ENCODE data around the gene TTC31.
"Not testable (repeated sequence)": the region's sequence is repeated elsewhere in the genome, so short reads cannot be mapped to it uniquely, and the experiment has no call there.

TTC31 gene

DNA sequence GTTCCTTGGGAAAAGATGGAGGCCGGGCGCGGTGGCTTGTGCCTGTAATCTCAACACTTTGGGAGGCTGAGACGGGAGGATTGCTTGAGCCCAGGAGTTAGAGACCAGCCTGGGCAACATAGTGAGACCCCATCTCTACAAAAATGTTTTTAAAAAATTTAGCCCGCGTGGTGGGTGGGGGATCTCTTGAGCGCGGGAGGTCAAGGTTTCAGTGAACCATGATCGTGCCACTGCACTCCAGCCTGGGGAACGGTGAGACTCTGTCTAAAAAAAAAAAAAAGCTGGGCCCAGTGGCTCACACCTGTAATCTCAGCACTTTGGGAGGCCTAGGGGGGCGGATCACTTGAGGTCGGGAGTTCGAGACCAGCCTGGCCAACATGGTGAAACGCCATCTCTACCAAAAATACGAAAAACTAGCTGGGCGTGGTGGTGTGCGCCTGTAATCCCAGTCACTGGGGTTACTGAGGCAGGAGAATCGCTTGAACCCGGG, 839 bp downstream of the TTC31 start:
- POLR2A ChIA-PET = interaction anchor here (1.0 to 2.2 kb wide), 2 partner anchors 46 to 48 kb away, joined by 3 to 15 read pairs; partner anchors contain the start of genes AUP1 and HTRA2
- DNase-seq; H3K27me3 ChIP-seq (replicated peaks in 2 of 5; ENCODE audit: control insufficient read depth in 4 of 5, insufficient read depth in 5 of 5, low read length in 4 of 5); H3K9me3 ChIP-seq (ENCODE audit: control extremely low read depth in 1 of 5, control insufficient read depth in 4 of 5, insufficient read depth in 2 of 5, low read depth in 1 of 5, low read length in 4 of 5): not testable (repeated sequence)
- Histone ChIP-seq H3K27ac (ENCODE audit: insufficient read depth in 1 of 2, low read depth in 1 of 2, low read length in 2 of 2, poor library complexity in 1 of 2, severe bottlenecking in 2 of 2) (peak overlapping the region in 1 of 2 experiments; percentile 81), H3K36me3 (ENCODE audit: control insufficient read depth in 4 of 4, insufficient read depth in 4 of 4, low read length in 3 of 4) (peaks cover 4 to 29% (median 16%) of the 10 kb centered on the region in 4 experiments), H3K4me1 (ENCODE audit: control extremely low read depth in 1 of 4, control insufficient read depth in 4 of 4, insufficient read depth in 4 of 4, low read length in 3 of 4) (peaks cover 4 to 27% (median 23%) of the 10 kb centered on the region in 4 experiments), H3K4me3 (ENCODE audit: control insufficient read depth in 1 of 7, extremely low read depth in 1 of 7, insufficient read depth in 4 of 7, low read depth in 2 of 7, low read length in 6 of 7) (peak overlapping the region; percentile 88 to 100 (median 94))
- CTCF ChIA-PET = interaction anchor here (0.6 to 7.6 kb wide), 18 partner anchors 9 to 107 kb away, joined by 3 to 75 read pairs (median 6); partner anchors contain the start of genes INO80B, MRPL53, TLX2 and WBP1
- WGBS (ENCODE audit: insufficient coverage) = 84% methylated on average over 15 of the region's 19 CpGs

DNA sequence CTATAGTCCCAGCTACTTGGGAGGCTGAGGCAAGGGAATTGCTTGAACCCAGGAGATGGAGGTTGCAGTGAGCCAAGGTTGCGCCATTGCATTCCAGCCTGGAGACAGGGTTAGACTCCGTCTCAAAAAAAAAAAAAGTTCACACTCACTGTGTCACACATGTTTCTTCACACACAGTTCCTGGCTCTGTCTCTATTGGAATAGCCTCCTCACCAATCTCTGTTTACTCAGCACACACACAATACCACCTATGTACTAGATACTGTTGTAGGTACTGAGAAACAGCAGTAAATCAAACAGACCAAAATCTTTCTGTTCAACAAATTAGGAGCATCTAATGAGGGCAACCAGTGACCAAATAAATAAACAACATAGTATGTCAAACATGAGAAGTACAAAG, 3.3 kb downstream of the TTC31 start:
- Histone ChIP-seq H3K9me3 (ENCODE audit: control extremely low read depth in 1 of 5, control insufficient read depth in 4 of 5, insufficient read depth in 2 of 5, low read depth in 1 of 5, low read length in 4 of 5) (no peaks in the 10 kb centered on the region), H3K4me1 (ENCODE audit: control extremely low read depth in 1 of 4, control insufficient read depth in 4 of 4, insufficient read depth in 4 of 4, low read length in 3 of 4) (peaks cover 4 to 20% (median 19%) of the 10 kb centered on the region in 4 experiments), H3K36me3 (ENCODE audit: control insufficient read depth in 4 of 4, insufficient read depth in 4 of 4, low read length in 3 of 4) (peaks cover 9 to 46% (median 23%) of the 10 kb centered on the region in 4 experiments), H3K4me3 (ENCODE audit: control insufficient read depth in 1 of 7, extremely low read depth in 1 of 7, insufficient read depth in 4 of 7, low read depth in 2 of 7, low read length in 6 of 7) (no peak overlapping the region), H3K27me3 (replicated peaks in 2 of 5; ENCODE audit: control insufficient read depth in 4 of 5, insufficient read depth in 5 of 5, low read length in 4 of 5) (no peaks in the 10 kb centered on the region), H3K27ac (ENCODE audit: insufficient read depth in 1 of 2, low read depth in 1 of 2, low read length in 2 of 2, poor library complexity in 1 of 2, severe bottlenecking in 2 of 2) (no peak overlapping the region)
- POLR2A ChIA-PET = no interaction called here
- CTCF ChIA-PET = interaction anchor here (1.0 to 7.6 kb wide), 3 partner anchors 46 to 101 kb away, joined by 5 to 75 read pairs (median 53); no protein-coding TSS in a partner anchor
- no peak for DNase-seq
- WGBS (ENCODE audit: insufficient coverage) = 100% methylated on average over 1 of the region's 2 CpGs

DNA sequence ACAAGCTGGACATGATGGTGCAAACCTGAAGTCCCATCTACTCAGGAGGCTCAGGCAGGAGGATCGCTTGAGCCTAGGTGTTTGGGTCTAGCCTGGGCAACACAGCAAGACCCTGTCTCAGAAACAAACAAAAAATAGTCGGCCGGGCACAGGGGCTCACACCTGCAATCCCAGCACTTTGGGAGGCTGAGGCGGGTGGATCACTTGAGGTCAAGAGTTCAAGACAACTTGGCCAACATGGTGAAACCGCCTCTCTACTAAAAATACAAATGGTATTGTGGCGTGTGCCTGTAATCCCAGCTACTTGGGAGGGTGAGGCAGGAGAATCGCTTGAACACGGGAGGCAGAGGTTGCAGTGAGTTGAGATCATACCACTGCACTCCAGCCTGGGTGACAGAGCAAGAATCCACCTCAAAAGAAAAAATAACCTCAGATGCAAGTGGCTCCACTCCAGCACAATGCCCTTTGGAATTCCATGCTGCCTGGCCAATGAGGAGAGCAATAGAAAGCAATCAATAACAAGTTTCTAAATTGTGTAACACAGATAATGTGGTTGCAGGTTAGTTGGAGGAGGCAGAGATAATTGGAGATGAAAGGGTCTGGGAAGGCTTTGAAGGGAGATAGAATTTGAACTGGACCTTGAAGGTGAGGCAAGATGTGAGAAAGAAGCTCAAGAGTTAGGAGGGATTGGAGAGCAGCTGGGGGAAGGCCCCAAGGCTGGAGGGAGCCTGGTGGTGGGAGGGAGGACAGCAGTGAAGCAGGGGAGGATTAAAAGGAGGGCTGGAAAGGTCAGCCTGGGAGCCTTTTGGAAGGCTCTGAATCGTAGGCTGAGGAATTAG, 6.0 kb downstream of the TTC31 start:
- 100% methylated on average over 9 of the region's 9 CpGs for WGBS (ENCODE audit: insufficient coverage)
- Histone ChIP-seq H3K4me1 (ENCODE audit: control extremely low read depth in 1 of 4, control insufficient read depth in 4 of 4, insufficient read depth in 4 of 4, low read length in 3 of 4) (peaks cover 0 to under 1% (median 0%) of the 10 kb centered on the region in 4 experiments), H3K36me3 (ENCODE audit: control insufficient read depth in 4 of 4, insufficient read depth in 4 of 4, low read length in 3 of 4) (peaks cover 9 to 73% (median 36%) of the 10 kb centered on the region in 4 experiments), H3K9me3 (ENCODE audit: control extremely low read depth in 1 of 5, control insufficient read depth in 4 of 5, insufficient read depth in 2 of 5, low read depth in 1 of 5, low read length in 4 of 5) (no peaks in the 10 kb centered on the region), H3K27me3 (replicated peaks in 2 of 5; ENCODE audit: control insufficient read depth in 4 of 5, insufficient read depth in 5 of 5, low read length in 4 of 5) (no peaks in the 10 kb centered on the region), H3K4me3 (ENCODE audit: control insufficient read depth in 1 of 7, extremely low read depth in 1 of 7, insufficient read depth in 4 of 7, low read depth in 2 of 7, low read length in 6 of 7) (no peak overlapping the region), H3K27ac (ENCODE audit: insufficient read depth in 1 of 2, low read depth in 1 of 2, low read length in 2 of 2, poor library complexity in 1 of 2, severe bottlenecking in 2 of 2) (no peak overlapping the region)
- CTCF ChIA-PET = interaction anchor here (0.5 to 3.3 kb wide), 11 partner anchors 15 to 667 kb away, joined by 3 to 15 read pairs (median 3); partner anchors contain the start of gene STAMBP
- POLR2A ChIA-PET = no interaction called here
- no peak for DNase-seq

DNA sequence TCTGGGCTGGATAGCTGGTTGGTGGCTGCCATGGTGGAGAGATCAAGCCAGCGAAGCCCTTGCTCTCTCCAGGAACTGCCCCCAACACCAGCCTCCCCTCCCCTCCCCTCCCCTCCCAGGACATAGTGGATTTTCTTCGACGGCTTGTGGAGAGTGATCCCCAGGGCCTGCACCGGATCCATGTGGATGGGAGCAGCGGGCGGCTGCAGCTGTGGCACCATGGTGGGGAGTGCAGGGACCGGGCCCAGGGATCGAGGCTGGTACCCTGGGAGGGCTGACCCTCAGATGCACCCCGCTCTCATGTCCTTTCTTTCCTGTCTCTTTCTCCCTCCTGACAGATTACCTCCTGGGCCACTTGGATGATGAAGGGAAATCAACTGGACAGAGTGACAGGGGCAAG, 7.0 kb downstream of the TTC31 start:
- POLR2A ChIA-PET = no interaction called here
- no peaks in the 10 kb centered on the region for H3K9me3 ChIP-seq (ENCODE audit: control extremely low read depth in 1 of 5, control insufficient read depth in 4 of 5, insufficient read depth in 2 of 5, low read depth in 1 of 5, low read length in 4 of 5)
- WGBS (ENCODE audit: insufficient coverage) = 97% methylated on average over 5 of the region's 9 CpGs

DNA sequence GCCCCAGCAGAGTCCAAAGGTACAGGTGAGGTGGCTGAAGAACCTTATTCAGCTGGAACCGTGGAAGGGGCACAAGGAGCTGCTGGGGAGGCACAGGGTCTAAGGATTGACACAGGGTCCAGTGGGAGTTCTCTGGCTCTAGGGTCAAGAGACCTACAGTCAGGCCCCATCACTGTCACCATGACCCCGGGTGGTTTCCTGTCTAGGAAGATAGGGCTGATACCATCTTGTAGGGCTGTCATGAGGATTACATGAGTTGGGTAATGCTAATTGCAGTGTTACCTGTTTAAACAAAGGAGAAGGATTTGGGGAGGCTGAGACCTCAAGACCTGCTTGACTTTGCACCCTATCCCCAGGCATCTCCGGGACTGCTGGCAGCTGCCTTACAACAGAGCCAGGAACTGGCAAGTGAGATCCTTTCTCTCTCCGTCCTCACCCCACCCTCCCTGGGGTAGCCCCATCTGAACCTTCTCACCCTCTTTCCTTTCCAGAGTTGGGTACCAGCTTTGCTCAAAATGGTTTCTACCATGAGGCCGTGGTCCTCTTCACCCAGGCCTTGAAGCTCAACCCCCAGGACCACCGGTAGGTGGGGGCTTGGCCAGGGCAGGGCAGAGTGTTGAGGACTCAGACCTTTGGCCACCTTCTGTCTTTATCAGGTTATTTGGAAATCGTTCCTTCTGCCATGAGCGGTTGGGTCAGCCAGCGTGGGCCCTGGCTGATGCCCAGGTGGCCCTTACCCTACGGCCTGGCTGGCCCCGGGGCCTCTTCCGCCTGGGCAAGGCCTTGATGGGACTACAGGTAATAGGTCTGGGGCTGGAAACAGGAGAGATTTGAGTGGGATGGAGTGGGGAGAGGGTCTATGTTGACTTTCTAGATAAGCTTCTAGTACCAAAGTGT, 9.0 kb downstream of the TTC31 start:
- POLR2A ChIA-PET = no interaction called here
- Histone ChIP-seq H3K9me3 (ENCODE audit: control extremely low read depth in 1 of 5, control insufficient read depth in 4 of 5, insufficient read depth in 2 of 5, low read depth in 1 of 5, low read length in 4 of 5) (no peaks in the 10 kb centered on the region), H3K4me3 (ENCODE audit: control insufficient read depth in 1 of 7, extremely low read depth in 1 of 7, insufficient read depth in 4 of 7, low read depth in 2 of 7, low read length in 6 of 7) (no peak overlapping the region), H3K4me1 (ENCODE audit: control extremely low read depth in 1 of 4, control insufficient read depth in 4 of 4, insufficient read depth in 4 of 4, low read length in 3 of 4) (no peaks in the 10 kb centered on the region), H3K27me3 (replicated peaks in 2 of 5; ENCODE audit: control insufficient read depth in 4 of 5, insufficient read depth in 5 of 5, low read length in 4 of 5) (peaks cover 0 to 9% (median 9%) of the 10 kb centered on the region in 5 experiments), H3K27ac (ENCODE audit: insufficient read depth in 1 of 2, low read depth in 1 of 2, low read length in 2 of 2, poor library complexity in 1 of 2, severe bottlenecking in 2 of 2) (no peak overlapping the region), H3K36me3 (ENCODE audit: control insufficient read depth in 4 of 4, insufficient read depth in 4 of 4, low read length in 3 of 4) (peaks cover 6 to 67% (median 36%) of the 10 kb centered on the region in 4 experiments)
- CTCF ChIA-PET = interaction anchor here (0.8 to 2.7 kb wide), 6 partner anchors 8 to 94 kb away, joined by 3 to 13 read pairs (median 5); partner anchors contain the start of genes CCDC142, LBX2 and TTC31
- DNase-seq = no peak
- 98% methylated on average over 11 of the region's 12 CpGs for WGBS (ENCODE audit: insufficient coverage)

More for the DNA sequence above, 7.0 kb downstream of the TTC31 start:
- Histone ChIP-seq H3K27ac (ENCODE audit: insufficient read depth in 1 of 2, low read depth in 1 of 2, low read length in 2 of 2, poor library complexity in 1 of 2, severe bottlenecking in 2 of 2) (no peak overlapping the region), H3K4me3 (ENCODE audit: control insufficient read depth in 1 of 7, extremely low read depth in 1 of 7, insufficient read depth in 4 of 7, low read depth in 2 of 7, low read length in 6 of 7) (no peak overlapping the region), H3K4me1 (ENCODE audit: control extremely low read depth in 1 of 4, control insufficient read depth in 4 of 4, insufficient read depth in 4 of 4, low read length in 3 of 4) (no peaks in the 10 kb centered on the region), H3K36me3 (ENCODE audit: control insufficient read depth in 4 of 4, insufficient read depth in 4 of 4, low read length in 3 of 4) (peaks cover 10 to 79% (median 38%) of the 10 kb centered on the region in 4 experiments), H3K27me3 (replicated peaks in 2 of 5; ENCODE audit: control insufficient read depth in 4 of 5, insufficient read depth in 5 of 5, low read length in 4 of 5) (no peaks in the 10 kb centered on the region)
- CTCF ChIA-PET = interaction anchor here (0.5 to 3.3 kb wide), 8 partner anchors 14 to 668 kb away, joined by 3 to 15 read pairs (median 4); no protein-coding TSS in a partner anchor
- no peak for DNase-seq

DNA sequence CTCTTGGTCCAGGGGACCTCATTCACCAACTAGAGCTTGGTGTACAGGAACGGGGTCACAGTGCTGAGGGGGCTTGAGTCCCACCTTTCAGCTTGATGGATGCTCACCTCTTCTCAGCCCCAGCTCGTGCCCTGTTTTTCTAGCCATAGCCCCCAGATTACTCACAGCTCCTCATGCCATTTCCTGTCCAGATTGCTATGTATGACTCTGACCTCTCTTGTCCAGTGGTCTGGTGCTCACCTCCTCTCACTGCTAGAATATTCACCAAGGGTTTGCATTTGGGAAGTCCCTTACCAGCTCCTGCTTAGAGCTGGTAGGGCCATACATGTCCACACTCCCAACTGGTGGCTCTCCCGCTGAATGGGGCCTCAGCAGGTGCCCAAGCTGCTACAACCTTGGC, 10.7 kb downstream of the TTC31 start:
- POLR2A ChIA-PET = no interaction called here
- CTCF ChIA-PET = interaction anchor here (0.5 to 2.4 kb wide), 7 partner anchors 10 to 92 kb away, joined by 3 to 13 read pairs (median 5); partner anchors contain the start of genes CCDC142, PCGF1 and TTC31
- Histone ChIP-seq H3K27ac (ENCODE audit: insufficient read depth in 1 of 2, low read depth in 1 of 2, low read length in 2 of 2, poor library complexity in 1 of 2, severe bottlenecking in 2 of 2) (no peak overlapping the region), H3K4me3 (ENCODE audit: control insufficient read depth in 1 of 7, extremely low read depth in 1 of 7, insufficient read depth in 4 of 7, low read depth in 2 of 7, low read length in 6 of 7) (no peak overlapping the region), H3K36me3 (ENCODE audit: control insufficient read depth in 4 of 4, insufficient read depth in 4 of 4, low read length in 3 of 4) (peaks cover 6 to 56% (median 34%) of the 10 kb centered on the region in 4 experiments), H3K4me1 (ENCODE audit: control extremely low read depth in 1 of 4, control insufficient read depth in 4 of 4, insufficient read depth in 4 of 4, low read length in 3 of 4) (peaks cover 2 to 12% (median 10%) of the 10 kb centered on the region in 4 experiments), H3K9me3 (ENCODE audit: control extremely low read depth in 1 of 5, control insufficient read depth in 4 of 5, insufficient read depth in 2 of 5, low read depth in 1 of 5, low read length in 4 of 5) (no peaks in the 10 kb centered on the region), H3K27me3 (replicated peaks in 2 of 5; ENCODE audit: control insufficient read depth in 4 of 5, insufficient read depth in 5 of 5, low read length in 4 of 5) (peaks cover 0 to 25% (median 17%) of the 10 kb centered on the region in 5 experiments)
- WGBS (ENCODE audit: insufficient coverage) = 91% methylated on average over 3 of the region's 3 CpGs
- DNase-seq = no peak

All from common myeloid progenitor, CD34-positive (primary cell).